ENCODE results near the gene IL10RA.

Gene IL10RA

GRCh38 chr11:117986981-117987574 is 884 bp downstream of the IL10RA start:
- peak; percentile 98 for FAIRE-seq

DNA sequence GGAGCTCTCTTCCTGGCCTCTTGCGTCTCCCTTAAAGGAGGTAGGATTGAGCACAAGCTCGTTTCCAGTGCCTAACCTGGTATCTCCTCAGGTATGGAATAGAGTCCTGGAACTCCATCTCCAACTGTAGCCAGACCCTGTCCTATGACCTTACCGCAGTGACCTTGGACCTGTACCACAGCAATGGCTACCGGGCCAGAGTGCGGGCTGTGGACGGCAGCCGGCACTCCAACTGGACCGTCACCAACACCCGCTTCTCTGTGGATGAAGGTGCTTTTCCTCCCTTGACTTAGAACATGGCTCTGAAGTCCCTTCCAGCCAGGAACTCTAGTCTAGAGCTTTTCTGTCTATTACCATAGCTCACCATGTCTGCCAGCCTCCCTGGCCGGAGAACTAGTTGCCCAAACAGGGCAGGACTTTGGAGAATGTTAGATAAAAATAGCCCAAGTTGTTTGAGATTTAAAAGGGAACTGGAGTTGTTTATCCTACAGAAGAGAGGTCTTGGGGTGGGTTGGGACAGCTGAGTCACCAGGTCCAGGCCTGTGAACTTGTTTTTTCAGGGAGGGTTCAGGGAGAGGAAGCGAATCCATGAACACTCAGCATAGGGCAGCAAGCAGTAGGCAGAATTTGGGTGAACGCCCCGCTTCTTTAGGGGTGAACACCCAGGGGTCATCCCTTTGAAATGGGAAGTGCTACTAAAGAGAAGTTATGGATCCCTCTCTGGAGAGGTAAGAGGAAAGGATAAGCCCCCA is 3.3 kb downstream of the IL10RA start:
- no peak for DNase-seq (ENCODE audit: extremely low spot score, insufficient read length, low read depth)
- FAIRE-seq: no peak

More at GRCh38 chr11:117986981-117987574, 884 bp downstream of the IL10RA start:
- DNase-seq (ENCODE audit: extremely low spot score, insufficient read length, low read depth): peak; percentile 54

DNA sequence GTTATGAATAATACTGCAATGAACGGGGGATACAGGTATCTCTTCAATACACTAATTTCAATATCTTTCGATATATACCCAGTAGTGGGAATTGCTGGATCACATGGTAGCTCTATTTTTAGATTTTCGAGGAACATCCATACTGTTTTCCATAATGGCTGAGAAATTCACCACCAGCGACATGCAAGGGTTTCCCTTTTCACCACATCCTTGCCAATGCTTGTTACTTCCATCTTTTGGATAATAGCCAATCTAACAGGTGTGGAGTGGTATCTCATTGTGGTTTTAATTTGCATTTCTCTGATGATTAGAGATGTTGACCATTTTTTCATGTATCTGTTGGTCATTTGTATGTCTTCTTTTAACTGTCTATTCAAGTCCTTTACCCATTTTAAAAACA is 5.9 kb downstream of the IL10RA start:
- DNase-seq (ENCODE audit: extremely low spot score, insufficient read length, low read depth): no peak
- peak; percentile 74 for FAIRE-seq

DNA sequence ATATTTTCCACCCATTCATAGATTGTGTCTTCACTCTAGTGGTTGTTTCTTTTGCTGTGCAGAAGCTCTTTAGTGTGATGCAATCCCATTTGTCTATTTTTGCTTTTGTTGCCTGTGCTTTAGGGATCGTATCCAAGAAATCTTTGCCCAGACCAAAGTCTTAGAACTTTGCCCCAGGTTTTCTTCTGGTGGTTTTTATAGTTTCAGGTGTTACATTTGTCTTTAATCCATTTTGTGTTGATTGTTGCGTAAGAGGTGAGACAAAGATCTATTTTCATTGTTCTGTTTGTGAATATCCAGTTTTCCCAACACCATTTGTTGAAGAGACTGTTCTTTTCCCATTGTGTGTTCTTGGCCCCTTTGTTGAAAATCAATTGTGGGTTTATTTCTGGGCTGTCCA is 6.4 kb downstream of the IL10RA start:
- DNase-seq (ENCODE audit: extremely low spot score, insufficient read length, low read depth) (no peak), FAIRE-seq (no peak)

DNA sequence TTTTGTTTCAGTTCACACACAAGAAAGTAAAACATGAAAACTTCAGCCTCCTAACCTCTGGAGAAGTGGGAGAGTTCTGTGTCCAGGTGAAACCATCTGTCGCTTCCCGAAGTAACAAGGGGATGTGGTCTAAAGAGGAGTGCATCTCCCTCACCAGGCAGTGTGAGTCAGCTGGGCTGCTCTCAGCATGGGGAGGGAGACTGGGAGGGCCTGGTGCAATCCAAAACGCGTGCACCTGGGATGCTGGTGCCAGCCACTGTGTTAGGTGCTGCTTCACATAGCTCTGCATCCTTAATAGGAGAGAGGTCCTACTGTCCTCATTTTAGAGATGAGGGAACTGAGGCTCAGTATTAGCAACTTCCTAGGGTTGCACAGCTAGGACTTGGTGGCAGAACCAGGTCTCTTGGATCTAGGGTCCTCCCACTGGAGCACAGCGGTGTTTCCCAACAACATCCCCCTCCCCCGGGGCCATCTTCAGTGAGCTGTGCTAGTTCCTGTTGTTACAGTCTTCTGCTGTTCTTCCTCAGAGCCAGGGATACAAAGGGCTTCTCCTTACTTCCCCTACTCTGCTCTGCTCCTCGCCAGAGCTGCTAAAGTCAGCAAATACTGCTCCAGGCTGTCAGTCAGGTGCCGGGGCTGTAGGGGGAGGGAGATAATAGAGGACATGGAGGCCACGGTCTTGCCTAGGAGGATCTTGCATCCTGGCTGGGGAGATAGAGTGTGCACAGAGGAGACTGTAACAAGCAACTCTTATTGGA is 8.0 kb downstream of the IL10RA start:
- DNase-seq (ENCODE audit: extremely low spot score, insufficient read length, low read depth): no peak
- no peak for FAIRE-seq

GRCh38 chr11:117995472-117995871 is 9.3 kb downstream of the IL10RA start:
- DNase-seq (ENCODE audit: extremely low spot score, insufficient read length, low read depth): no peak
- no peak for FAIRE-seq

DNA sequence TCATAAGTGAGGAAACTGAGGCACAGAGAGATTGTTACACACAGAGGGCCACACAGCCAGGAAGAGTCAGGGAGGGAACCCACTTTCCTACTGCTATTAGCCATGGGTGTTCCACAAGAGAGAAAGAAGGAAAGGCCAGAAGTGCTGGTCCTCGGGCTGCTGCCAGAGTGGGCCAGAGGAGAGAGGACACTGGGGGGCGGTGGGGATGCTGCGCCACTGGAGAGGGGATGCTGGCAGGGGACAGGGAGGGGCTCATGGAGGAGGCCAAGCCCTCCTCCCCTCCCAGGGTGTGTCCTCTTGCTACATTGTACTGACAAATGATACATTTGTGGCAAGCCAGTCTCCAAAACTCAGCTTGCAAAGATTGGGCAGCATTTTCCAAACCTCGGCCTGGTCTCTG is 9.9 kb downstream of the IL10RA start:
- DNase-seq (ENCODE audit: extremely low spot score, insufficient read length, low read depth) (no peak), FAIRE-seq (no peak)

- FAIRE-seq (no peak), DNase-seq (ENCODE audit: extremely low spot score, insufficient read length, low read depth) (no peak)
Measured at GRCh38 chr11:117997406-117997805, 11.2 kb downstream of the IL10RA start.

DNA sequence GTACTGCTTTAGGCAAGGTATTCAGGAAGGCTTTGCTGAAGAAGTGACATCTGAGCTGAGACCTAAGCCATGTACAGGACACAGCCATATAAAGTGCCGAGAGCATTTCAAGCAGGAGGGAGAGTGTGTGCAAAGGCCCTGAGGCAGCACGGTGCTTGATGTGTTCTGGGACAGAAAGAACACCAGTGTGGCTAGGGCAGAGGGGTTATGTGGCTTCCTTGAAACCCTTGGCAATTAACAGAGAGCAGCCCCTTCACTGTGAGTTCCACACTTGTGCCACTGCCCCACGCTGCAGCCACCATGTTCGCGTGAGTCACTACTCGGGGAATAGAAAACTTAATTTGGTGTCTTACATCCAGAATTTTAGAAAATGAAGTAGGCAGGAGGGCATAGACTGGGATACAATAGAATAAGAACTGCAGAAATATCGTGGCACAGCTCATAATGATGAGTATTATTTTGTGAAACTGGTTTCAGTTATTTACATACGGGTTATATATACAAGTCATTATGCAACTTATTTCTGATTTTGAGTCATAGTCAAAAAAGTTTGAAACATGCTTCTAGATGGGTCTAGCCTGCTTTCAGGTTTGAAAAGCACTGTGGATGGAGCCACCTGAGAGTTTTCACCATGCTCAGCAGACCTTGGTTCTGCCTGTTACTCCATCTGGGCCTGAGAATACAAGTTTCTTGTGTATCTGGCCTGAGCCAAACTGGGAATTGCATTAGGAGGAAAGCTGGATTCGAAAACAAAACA is 11.8 kb downstream of the IL10RA start:
- no peak for DNase-seq (ENCODE audit: extremely low spot score, insufficient read length, low read depth)

GRCh38 chr11:117998664-117999353 is 12.6 kb downstream of the IL10RA start:
- DNase-seq (ENCODE audit: extremely low spot score, insufficient read length, low read depth): no peak

More for the DNA sequence above, 11.8 kb downstream of the IL10RA start:
- peak; percentile 78 for FAIRE-seq

GRCh38 chr11:117999354-117999993 is 13.3 kb downstream of the IL10RA start:
- FAIRE-seq (no peak), DNase-seq (ENCODE audit: extremely low spot score, insufficient read length, low read depth) (no peak)

More at GRCh38 chr11:117998664-117999353, 12.6 kb downstream of the IL10RA start:
- FAIRE-seq: no peak

GRCh38 chr11:118000067-118000849 is 14.1 kb downstream of the IL10RA start:
- no peak for DNase-seq (ENCODE audit: extremely low spot score, insufficient read length, low read depth)
- FAIRE-seq: no peak

DNA sequence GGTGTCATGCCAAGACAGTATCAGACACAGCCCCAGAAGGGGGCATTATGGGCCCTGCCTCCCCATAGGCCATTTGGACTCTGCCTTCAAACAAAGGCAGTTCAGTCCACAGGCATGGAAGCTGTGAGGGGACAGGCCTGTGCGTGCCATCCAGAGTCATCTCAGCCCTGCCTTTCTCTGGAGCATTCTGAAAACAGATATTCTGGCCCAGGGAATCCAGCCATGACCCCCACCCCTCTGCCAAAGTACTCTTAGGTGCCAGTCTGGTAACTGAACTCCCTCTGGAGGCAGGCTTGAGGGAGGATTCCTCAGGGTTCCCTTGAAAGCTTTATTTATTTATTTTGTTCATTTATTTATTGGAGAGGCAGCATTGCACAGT is 14.6 kb downstream of the IL10RA start:
- FAIRE-seq (no peak), DNase-seq (ENCODE audit: extremely low spot score, insufficient read length, low read depth) (no peak)

- no peak for DNase-seq (ENCODE audit: extremely low spot score, insufficient read length, low read depth)
- no peak for FAIRE-seq
Measured at GRCh38 chr11:118001494-118001971, 15.3 kb downstream of the IL10RA start.

DNA sequence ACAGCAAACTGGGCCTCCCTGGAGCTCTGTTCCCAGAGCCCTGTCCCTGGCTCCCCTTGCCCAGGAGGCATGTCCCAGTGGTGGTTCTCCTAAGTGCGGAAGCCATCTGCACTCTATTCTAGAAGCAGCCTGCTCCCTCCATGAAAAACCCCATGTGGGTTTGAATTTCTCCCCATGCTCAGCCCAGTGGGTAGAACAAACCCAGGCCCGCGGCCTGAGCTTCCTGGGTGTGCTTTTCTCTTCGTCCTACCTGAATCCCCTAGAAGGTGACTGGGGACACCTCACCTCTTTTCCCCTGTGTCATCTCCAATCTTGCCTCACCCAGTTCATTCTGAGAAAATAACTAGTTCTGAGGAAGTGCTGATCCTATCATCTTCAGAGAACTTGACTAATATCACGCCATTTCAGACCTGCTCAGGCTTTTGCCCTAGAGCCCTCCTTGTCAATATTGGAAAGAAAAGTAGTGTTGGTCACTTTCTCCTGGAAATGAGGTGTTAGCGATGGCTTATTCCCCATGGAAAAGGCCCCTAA is 15.9 kb downstream of the IL10RA start:
- FAIRE-seq: no peak

DNA sequence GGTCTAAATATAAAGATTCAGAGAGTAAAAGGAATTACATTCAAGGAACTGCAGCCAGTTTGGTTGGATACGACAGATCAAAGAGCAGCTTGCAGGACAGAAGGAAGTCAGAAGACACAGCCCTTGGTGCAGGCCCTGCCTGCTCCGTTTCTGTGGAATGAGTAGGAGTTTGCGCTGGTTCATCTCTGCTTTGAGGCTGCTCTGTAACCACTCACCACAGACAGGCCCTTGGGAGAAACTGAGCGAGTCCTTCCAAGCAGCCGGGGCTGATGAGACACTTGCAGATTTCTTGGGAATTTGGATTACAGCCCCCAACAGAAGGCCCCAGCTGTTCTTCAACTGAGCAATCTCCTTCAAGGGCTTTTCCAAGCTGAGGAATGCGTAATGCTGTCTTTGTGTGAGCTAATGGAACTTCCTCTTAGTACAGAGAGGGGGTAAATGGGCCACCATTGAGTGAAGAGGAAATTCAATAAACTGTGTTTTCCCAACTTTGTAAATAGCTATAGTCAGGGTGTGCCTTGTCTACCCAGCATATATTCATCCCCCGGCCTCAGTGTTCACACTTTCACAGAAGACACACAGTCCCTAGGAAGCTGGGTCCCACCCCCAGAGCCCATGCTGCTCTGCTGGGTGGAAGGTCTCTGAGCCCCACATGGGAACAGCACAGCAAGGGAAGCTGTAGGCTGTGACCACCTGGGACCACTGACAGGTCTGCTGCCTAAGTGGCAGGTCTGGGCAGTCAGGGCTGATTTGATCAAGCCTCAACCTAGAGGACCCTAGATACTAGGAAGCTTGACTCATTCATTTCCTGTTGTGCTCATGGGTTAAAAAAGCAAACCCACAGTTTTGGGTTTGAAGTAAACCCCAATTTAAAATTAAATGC is 16.6 kb downstream of the IL10RA start:
- no peak for DNase-seq (ENCODE audit: extremely low spot score, insufficient read length, low read depth)

More for the DNA sequence above, 15.9 kb downstream of the IL10RA start:
- DNase-seq (ENCODE audit: extremely low spot score, insufficient read length, low read depth): no peak

DNA sequence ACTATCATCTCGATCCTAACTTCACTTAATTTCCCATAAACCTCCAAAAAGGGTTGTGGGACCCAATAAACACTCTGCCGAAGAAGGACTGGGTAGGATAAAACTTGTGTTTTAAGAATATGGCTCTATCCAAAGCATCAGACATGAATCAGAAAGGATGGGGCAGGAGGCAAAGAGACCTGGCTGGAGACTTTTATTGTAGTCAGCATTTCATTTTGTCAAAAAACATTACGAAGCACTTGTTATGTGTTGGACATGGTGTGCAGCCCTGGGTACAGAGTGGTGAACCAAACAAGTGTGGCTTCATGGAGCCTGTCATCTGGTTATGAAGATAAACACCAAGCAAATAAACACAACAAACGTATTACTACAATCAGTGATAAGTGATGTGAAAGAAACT is 17.3 kb downstream of the IL10RA start:
- DNase-seq (ENCODE audit: extremely low spot score, insufficient read length, low read depth) (no peak), FAIRE-seq (no peak)

More for the DNA sequence above, 16.6 kb downstream of the IL10RA start:
- peak; percentile 56 for FAIRE-seq
